Transverse colon (tissue), 4 donors: Measurements from ENCODE around the gene BCO1. TPM values are rescaled to one million over a fixed set of nuclear protein-coding genes. Genes with fewer than 3 reads are reported as not detected.
A peak's percentile ranks its signal among the peaks of the same experiment; 100 is the strongest.

Experiments used
- DNase-seq: peaks from one replicate; pipeline ENCODE4 v3.0.0-alpha.2; 2019
- H3K27ac ChIP-seq, 4 donors: fragments of 200-600 bp; sonication (generic); 2 replicates each; pipeline ENCODE4 v1.5.1; 2016 to 2018; ENCODE audit warnings: inconsistent platforms in 4 of 4
- H3K27me3 ChIP-seq: fragments of 200-600 bp; sonication (generic); 2 replicates; pipeline ENCODE4 v1.5.1; 2017; ENCODE audit warnings: inconsistent platforms
- H3K36me3 ChIP-seq, 4 donors: fragments of 200-600 bp; sonication (generic); 2 replicates each; pipeline ENCODE4 v1.5.1; 2017 to 2019; ENCODE audit warnings: inconsistent platforms in 4 of 4
- H3K4me1 ChIP-seq, 4 donors: fragments of 200-600 bp; sonication (generic); 2 replicates each; pipeline ENCODE4 v1.5.1; 2017 to 2020; ENCODE audit warnings: inconsistent platforms in 4 of 4
- H3K4me3 ChIP-seq, 4 donors: fragments of 200-600 bp; sonication (generic); 1 replicate in 1 of 4; 2 replicates in 3 of 4; pipeline versions ENCODE4 v1.5.1 to v1.6.1; 2017 to 2019; ENCODE audit warnings: inconsistent platforms in 4 of 4
- H3K9me3 ChIP-seq, 2 donors: fragments of 200-600 bp; sonication (generic); 2 replicates each; pipeline ENCODE4 v1.5.1; 2017 to 2019; ENCODE audit warnings: inconsistent platforms in 2 of 2
- EP300 ChIP-seq: sonication (generic); formaldehyde crosslinking; IDR thresholded peaks from one replicate; pipeline ENCODE4 v1.6.1; 2017; ENCODE audit warnings: antibody characterized with exemption, low read depth
- POLR2A ChIP-seq: fragments of 450-650 bp; IDR thresholded peaks from one replicate; pipeline ENCODE4 v1.6.1; 2016; ENCODE audit warnings: antibody characterized with exemption, mild to moderate bottlenecking, moderate library complexity
- POLR2AphosphoS5 ChIP-seq, 3 donors: sonication (generic); formaldehyde crosslinking; IDR thresholded peaks; one replicate each; pipeline ENCODE4 v1.6.1; 2016; ENCODE audit warnings: antibody characterized with exemption in 3 of 3
- WGBS, 2 donors: methylation state at CpG; one replicate each; pipeline ENCODE4 v1.1.5; 2018; ENCODE audit warnings: low coverage in 1 of 2; 5-methylcytosine and 5-hydroxymethylcytosine counted together
- in situ Hi-C, 4 donors: fragments of 200-750 bp; cut with MboI; loops; one replicate each; pipeline versions ENCODE4 v1.15.0 to v1.15.1; 2017; ENCODE audit warnings: low sequenced_read_pairs in 3 of 4, low pct_ligation_motif_present in 1 of 4, low pct_unique_long_range_greater_than_20kb in 1 of 4
- intact Hi-C: fragments of 100-400 bp; cut with DNase I; formaldehyde crosslinking; loops from one replicate; pipeline ENCODE4 v1.15.1; 2023; ENCODE audit warnings: low total_unique reads
- total RNA-seq, 4 donors: library from RNA; depleted of rRNA; stranded (reverse); fragments of >200 nt; gene quantifications; one replicate each; pipeline ENCODE4 v1.1.0, GENCODE V29; 2016
- TF ChIP-seq, protein P1 (sequence below), 5 experiments: fragments of 200-600 bp in 3 of 5; fragments of 450-650 bp in 2 of 5; sonication (generic) in 3 of 5; IDR thresholded peaks; 1 replicate in 2 of 5; 2 replicates in 3 of 5; pipeline ENCODE4 v1.5.1; 2016 to 2017; ENCODE audit warnings: antibody characterized with exemption in 5 of 5, inconsistent platforms in 3 of 5, mild to moderate bottlenecking in 2 of 5, moderate library complexity in 1 of 5

BCO1 gene
- total RNA-seq, 4 donors from 2014 or later = 1.6 to 18.3 (median 4.0) TPM

- peak; percentile 85 for DNase-seq
Observed at GRCh38 chr16:81265658-81266451, 27.4 kb downstream of the BCO1 start.

GRCh38 chr16:81266680-81267095 is 28.2 kb downstream of the BCO1 start:
- TF ChIP-seq, protein P1, sequence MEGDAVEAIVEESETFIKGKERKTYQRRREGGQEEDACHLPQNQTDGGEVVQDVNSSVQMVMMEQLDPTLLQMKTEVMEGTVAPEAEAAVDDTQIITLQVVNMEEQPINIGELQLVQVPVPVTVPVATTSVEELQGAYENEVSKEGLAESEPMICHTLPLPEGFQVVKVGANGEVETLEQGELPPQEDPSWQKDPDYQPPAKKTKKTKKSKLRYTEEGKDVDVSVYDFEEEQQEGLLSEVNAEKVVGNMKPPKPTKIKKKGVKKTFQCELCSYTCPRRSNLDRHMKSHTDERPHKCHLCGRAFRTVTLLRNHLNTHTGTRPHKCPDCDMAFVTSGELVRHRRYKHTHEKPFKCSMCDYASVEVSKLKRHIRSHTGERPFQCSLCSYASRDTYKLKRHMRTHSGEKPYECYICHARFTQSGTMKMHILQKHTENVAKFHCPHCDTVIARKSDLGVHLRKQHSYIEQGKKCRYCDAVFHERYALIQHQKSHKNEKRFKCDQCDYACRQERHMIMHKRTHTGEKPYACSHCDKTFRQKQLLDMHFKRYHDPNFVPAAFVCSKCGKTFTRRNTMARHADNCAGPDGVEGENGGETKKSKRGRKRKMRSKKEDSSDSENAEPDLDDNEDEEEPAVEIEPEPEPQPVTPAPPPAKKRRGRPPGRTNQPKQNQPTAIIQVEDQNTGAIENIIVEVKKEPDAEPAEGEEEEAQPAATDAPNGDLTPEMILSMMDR (IDR thresholded peaks at IDR 0.05) = no peak
- TF ChIP-seq POLR2A = peak; percentile 41
- peak in 2 of 3 donors; percentile 43 to 49 for TF ChIP-seq POLR2AphosphoS5 (IDR thresholded peaks at IDR 0.05)
- H3K27me3 ChIP-seq = no peaks in the 10 kb centered on the region
- no peaks in the 10 kb centered on the region for H3K9me3 ChIP-seq
- no peaks in the 10 kb centered on the region for H3K36me3 ChIP-seq
- intact Hi-C loops = no loop called here
- 17 to 57% methylated on average over 3 to 7 of the region's 7 CpGs for WGBS, 2 donors
- peak; percentile 73 for DNase-seq
- in situ Hi-C loops = loop anchor here in 1 of 4 donors (10.0 kb wide), 1 partner anchor 48 kb away; the partner anchor contains the start of gene GAN
- H3K27ac ChIP-seq = peak overlapping the region; percentile 81 to 85 (median 84)
- no peak overlapping the region for H3K4me3 ChIP-seq
- H3K4me1 ChIP-seq = peaks cover 17 to 32% (median 21%) of the 10 kb centered on the region in 4 donors

More at GRCh38 chr16:81265658-81266451, 27.4 kb downstream of the BCO1 start:
- TF ChIP-seq POLR2A (no peak), EP300 (no peak), POLR2AphosphoS5 (IDR thresholded peaks at IDR 0.05) (peak; percentile 46 to 64 (median 63))
- TF ChIP-seq, protein P1 (IDR thresholded peaks at IDR 0.05) = no peak
- Histone ChIP-seq H3K27me3 (no peaks in the 10 kb centered on the region), H3K4me3 (no peak overlapping the region), H3K27ac (peak overlapping the region; percentile 81 to 85 (median 84)), H3K36me3 (no peaks in the 10 kb centered on the region), H3K9me3 (no peaks in the 10 kb centered on the region), H3K4me1 (peaks cover 17 to 32% (median 21%) of the 10 kb centered on the region in 4 donors)
- intact Hi-C loops = no loop called here
- 61 to 86% methylated on average over 3 to 5 of the region's 5 CpGs for WGBS, 2 donors
- in situ Hi-C loops = loop anchor here in 1 of 4 donors (10.0 kb wide), 1 partner anchor 49 kb away; the partner anchor contains the start of gene GAN

GRCh38 chr16:81268509-81268908 is 30.0 kb downstream of the BCO1 start:
- Histone ChIP-seq H3K4me3 (no peak overlapping the region), H3K4me1 (peaks cover 17 to 45% (median 23%) of the 10 kb centered on the region in 4 donors), H3K27ac (no peak overlapping the region), H3K9me3 (no peaks in the 10 kb centered on the region), H3K27me3 (no peaks in the 10 kb centered on the region), H3K36me3 (no peaks in the 10 kb centered on the region)
- DNase-seq = no peak
- TF ChIP-seq POLR2AphosphoS5 (IDR thresholded peaks at IDR 0.05) (no peak), EP300 (no peak), POLR2A (no peak)
- TF ChIP-seq, protein P1 (IDR thresholded peaks at IDR 0.05) = no peak
- intact Hi-C loops = no loop called here
- 94 to 100% methylated on average over 1 to 5 of the region's 5 CpGs for WGBS, 2 donors
- in situ Hi-C loops = loop anchor here in 1 of 4 donors (10.0 kb wide), 1 partner anchor 46 kb away; the partner anchor contains the start of gene GAN

DNA sequence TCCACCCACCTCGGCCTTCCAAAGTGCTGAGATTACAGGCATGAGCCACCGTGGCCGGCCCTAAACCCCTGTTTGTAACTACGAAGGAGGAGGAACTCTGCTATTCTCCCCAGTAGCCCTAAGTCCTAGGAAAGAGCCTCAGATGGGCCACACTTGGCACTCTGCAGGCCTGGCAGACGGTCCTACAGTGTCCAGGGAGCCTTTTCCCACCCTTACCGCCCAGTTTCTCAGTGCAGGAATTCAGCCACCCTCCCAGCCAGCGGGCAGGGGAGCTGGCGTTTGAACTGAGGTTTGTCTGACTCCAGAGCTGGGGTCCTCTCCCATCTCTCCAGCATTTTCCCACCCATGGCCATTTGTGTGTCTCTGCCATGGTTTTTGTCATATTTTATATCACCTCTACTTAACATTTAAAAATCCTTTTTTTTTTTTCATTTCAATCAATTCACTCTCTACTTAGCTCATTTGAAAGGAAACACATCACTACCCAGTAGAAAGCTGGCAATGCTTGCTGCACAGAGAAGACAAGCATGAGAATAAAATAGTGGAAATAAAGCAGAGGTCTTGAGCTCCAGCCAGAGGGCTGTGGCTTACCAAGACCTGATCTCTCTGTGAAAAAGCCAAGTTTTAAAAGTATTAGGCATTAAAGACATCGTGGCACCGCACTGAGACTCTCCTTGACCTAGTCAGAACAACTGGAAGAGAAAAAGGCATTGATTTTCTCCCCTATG is 34.9 kb downstream of the BCO1 start:
- intact Hi-C loops = loop anchor here (5.0 kb wide), 1 partner anchor 44 kb away; no protein-coding TSS in a partner anchor
- 45 to 67% methylated on average over 8 to 10 of the region's 10 CpGs for WGBS, 2 donors
- no peak overlapping the region for H3K4me3 ChIP-seq
- peak overlapping the region; percentile 87 to 91 (median 88) for H3K27ac ChIP-seq
- H3K36me3 ChIP-seq = no peaks in the 10 kb centered on the region
- no peak for TF ChIP-seq POLR2A
- no peak for TF ChIP-seq POLR2AphosphoS5 (IDR thresholded peaks at IDR 0.05)
- TF ChIP-seq EP300 = no peak
- TF ChIP-seq, protein P1 (IDR thresholded peaks at IDR 0.05) = no peak
- H3K27me3 ChIP-seq = no peaks in the 10 kb centered on the region
- H3K9me3 ChIP-seq = no peaks in the 10 kb centered on the region
- no peak for DNase-seq
- H3K4me1 ChIP-seq = peaks cover 5 to 57% (median 33%) of the 10 kb centered on the region in 4 donors
- in situ Hi-C loops = no loop called here
